ENCODE measurements around the gene PDIA3. TPM values are rescaled to one million over a fixed set of nuclear protein-coding genes. Genes with fewer than 3 reads are reported as not detected.
"Not testable (repeated sequence)": the region's sequence is repeated elsewhere in the genome, so short reads cannot be mapped to it uniquely, and the experiment has no call there.

The PDIA3 gene
- 100 to 1,000 TPM; 359 to 362 TPM for total RNA-seq

GRCh38 chr15:43746245-43746902 is at the start of gene PDIA3:
Gene PDIA3 (plus strand): TSS chr15:43746438. CDS start chr15:43746540, 102 bp downstream.
- CTCF ChIA-PET: not testable (repeated sequence)

GRCh38 chr15:43702174-43702573 is 44.1 kb upstream of the PDIA3 start:
- POLR2A ChIA-PET: no interaction called here
- CTCF ChIA-PET: no interaction called here

More at GRCh38 chr15:43746245-43746902, at the start of gene PDIA3:
- POLR2A ChIA-PET: interaction anchor here (1.2 to 1.9 kb wide), 2 partner anchors 22 to 30 kb away, joined by 3 to 5 read pairs; partner anchors contain the start of gene ELL3

GRCh38 chr15:43702701-43703424 is 43.4 kb upstream of the PDIA3 start:
- CTCF ChIA-PET: no interaction called here
- POLR2A ChIA-PET: no interaction called here

DNA sequence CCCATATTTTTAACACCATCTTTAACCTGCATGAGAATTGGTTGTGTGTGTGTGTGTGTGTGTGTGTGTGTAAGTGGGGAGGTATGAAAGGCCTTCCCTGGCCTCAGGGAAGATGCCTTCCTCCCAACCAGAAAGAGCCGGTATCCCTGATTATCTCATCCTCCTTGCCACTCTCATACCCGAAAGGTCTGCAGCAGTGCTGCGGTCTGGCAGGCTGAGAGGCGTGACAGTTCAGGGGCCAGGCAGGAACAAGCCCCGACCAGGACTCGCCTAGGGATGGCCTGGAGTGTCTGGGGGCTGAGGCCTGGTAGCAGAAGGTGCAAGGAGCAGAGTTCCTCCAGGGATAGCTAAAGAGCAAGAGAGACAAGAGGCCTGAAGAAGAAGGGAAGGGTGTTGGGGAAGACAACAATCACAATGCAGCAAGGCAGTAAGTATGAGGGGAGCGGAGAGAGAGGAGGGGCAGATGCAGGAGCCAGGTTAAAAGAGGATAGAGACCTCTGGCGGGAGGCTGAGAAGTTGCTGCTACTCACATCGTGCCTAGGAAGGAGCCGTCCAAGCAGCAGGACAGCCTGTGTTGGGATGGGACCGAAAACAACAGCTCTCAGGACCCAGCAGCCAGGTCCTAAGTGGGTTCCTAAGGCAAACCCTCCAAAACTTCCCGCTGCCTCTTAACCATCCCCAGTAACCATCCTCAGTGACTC is 35.7 kb upstream of the PDIA3 start:
- CTCF ChIA-PET, POLR2A ChIA-PET: not testable (repeated sequence)

GRCh38 chr15:43723151-43723550 is 23.1 kb upstream of the PDIA3 start:
- ChIA-PET CTCF (no interaction called here), POLR2A (no interaction called here)

- POLR2A ChIA-PET, CTCF ChIA-PET: not testable (repeated sequence)
Observed at GRCh38 chr15:43726306-43726705, 19.9 kb upstream of the PDIA3 start.

DNA sequence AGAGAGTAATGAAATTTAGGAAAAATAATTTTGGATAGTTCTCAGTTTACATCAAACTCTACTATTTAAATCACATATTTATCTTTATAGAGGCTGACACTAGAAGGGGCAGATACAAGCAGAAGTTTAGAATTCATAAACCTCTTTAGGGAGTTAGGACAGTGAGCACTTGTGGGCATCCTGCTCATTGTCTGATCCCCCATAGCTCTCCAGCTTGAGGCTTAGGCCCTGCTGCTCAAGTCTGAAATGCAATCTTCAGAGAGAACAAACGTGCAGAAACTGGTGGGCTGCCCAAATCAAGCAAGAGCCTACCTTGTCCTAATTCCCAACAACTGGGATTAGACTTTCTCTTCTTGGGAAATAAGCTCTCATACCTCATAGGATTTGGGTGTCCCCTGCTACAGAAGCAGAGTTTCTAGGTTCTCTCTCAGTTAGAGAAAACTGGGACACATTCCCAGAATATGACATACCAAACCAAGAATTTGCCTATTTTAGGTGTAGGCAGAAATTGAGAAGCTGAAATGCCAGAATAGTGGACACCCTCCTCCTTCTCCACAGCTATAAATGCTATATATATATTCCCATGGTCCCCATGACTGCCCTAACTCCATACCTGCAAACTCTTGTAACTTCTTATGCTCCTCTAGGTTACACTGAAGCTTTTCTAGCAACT is 18.0 kb upstream of the PDIA3 start:
- CTCF ChIA-PET: not testable (repeated sequence)
- POLR2A ChIA-PET: interaction anchor here (0.6 kb wide), 1 partner anchor 69 kb away, joined by 4 read pairs; no protein-coding TSS in a partner anchor

- CTCF ChIA-PET: no interaction called here
- POLR2A ChIA-PET: no interaction called here
Observed at GRCh38 chr15:43735416-43735815, 10.8 kb upstream of the PDIA3 start.

GRCh38 chr15:43746903-43747309 is 668 bp downstream of the PDIA3 start:
- POLR2A ChIA-PET: interaction anchor here (0.7 to 1.9 kb wide), 3 partner anchors 22 to 251 kb away, joined by 3 to 5 read pairs (median 4); partner anchors contain the start of gene ELL3
- CTCF ChIA-PET: not testable (repeated sequence)

DNA sequence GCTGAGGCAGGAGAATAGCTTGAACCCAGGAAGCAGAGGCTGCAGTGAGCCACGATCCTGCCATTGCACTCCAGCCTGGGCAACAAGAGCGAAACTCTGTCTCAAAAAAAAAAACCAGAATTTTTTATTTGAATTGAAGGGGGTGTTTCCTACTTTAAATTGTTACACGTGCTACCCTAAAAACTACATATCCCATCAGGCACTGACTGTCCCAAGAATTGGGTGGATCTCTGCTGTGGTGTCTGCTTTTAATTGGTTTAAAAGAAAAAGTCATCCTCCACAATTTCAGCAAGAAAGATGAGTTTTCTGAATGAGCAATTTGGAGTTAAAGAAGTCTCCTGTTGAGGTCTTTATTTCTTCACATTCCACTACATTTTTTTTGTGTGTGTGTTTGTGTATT is 2.1 kb downstream of the PDIA3 start:
- ChIA-PET CTCF (interaction anchor here (0.6 kb wide), 1 partner anchor 785 kb away, joined by 3 read pairs; no protein-coding TSS in a partner anchor), POLR2A (interaction anchor here (0.6 kb wide), 2 partner anchors 9 to 77 kb away, joined by 3 to 4 read pairs; no protein-coding TSS in a partner anchor)

DNA sequence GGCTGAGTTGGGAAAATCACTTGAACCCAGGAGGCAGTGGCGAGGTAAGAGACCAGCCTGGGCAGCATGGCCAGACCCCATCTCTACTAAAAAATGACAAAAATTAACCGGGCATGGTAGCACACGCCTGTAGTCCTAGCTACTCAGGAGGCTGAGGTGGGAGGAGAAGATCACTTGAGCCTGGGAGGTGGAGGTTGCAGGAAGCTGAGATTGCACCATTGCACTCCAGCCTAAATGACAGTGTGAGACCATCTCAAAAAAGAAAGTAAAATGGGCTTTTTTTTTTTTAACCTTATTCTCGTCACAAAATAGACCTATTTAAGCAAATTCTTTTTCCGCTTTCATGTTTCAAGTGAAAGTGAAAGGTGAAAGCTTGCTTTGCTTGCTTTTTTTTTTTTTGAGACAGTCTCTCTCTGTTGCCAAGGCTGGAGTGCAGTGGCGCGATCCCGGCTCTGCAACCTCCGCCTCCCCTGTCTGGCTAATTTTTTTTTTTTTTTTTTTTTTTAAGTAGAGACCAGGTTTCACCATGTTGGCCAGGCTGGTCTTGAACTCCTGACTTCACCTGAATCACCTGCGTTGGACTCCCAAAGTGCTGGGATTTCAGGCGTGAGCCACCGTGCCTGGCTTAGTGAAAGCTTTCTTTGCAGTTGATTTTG is 3.6 kb downstream of the PDIA3 start:
- ChIA-PET CTCF (interaction anchor here (0.7 to 0.8 kb wide), 5 partner anchors 27 to 929 kb away, joined by 3 to 4 read pairs (median 3); partner anchors contain the start of gene ELL3), POLR2A (interaction anchor here (0.6 to 1.2 kb wide), 4 partner anchors 27 to 88 kb away, joined by 4 to 7 read pairs (median 4); partner anchors contain the start of gene ELL3)

- ChIA-PET POLR2A (no interaction called here), CTCF (no interaction called here)
Observed at GRCh38 chr15:43751885-43752284, 5.6 kb downstream of the PDIA3 start.

DNA sequence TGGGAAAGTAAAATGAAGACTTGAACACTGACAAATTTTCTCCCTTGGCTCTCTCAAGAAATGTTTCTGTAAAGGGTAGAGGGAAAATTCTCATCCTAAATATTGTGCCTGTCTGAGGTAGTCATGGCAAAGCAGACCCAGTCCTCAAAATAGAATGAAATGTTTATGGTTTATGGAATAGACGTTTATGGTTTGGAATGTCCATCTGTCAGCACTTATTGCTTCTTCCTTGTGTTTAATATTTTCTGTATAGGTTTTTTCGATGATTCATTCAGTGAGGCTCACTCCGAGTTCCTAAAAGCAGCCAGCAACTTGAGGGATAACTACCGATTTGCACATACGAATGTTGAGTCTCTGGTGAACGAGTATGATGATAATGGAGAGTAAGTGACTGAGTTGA is 16.6 kb downstream of the PDIA3 start:
- CTCF ChIA-PET: no interaction called here
- POLR2A ChIA-PET: no interaction called here

DNA sequence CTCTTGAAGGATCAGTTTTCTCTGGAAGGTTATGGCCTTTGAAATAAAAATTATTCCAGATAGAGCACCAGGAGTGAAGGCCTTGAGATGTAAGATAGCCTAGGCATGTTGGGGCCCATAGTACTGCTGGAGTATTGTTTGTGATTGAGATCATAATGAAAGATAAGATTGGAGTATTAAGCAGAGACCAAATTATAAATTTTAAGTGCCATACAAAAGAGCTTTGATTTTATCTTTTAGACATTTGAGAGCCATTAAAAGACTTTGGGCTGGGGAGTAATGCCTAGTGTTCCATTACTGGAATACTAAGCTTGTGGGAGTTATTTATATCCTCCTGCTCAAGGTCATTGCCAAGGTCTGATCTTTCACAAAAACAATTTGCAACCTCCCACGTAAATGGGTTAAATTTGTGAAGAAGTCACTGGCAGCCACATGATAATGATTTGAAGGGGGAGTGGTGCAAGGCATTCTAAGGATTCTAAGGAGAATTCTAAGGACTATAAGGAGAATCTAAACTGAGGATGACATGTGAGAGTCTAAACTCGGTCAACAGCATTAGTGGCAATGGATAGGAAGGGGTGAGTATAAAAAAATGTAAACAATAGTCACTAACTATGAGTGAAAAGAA is 17.7 kb downstream of the PDIA3 start:
- ChIA-PET POLR2A (no interaction called here), CTCF (no interaction called here)

GRCh38 chr15:43769584-43770228 is 23.5 kb downstream of the PDIA3 start:
- CTCF ChIA-PET: interaction anchor here (0.5 to 1.3 kb wide), 6 partner anchors 12 to 99 kb away, joined by 3 to 8 read pairs (median 3); no protein-coding TSS in a partner anchor
- POLR2A ChIA-PET: interaction anchor here (0.6 kb wide), 1 partner anchor 46 kb away, joined by 4 read pairs; no protein-coding TSS in a partner anchor

- POLR2A ChIA-PET: no interaction called here
- CTCF ChIA-PET: no interaction called here
Observed at GRCh38 chr15:43771816-43772215, 25.6 kb downstream of the PDIA3 start.

DNA sequence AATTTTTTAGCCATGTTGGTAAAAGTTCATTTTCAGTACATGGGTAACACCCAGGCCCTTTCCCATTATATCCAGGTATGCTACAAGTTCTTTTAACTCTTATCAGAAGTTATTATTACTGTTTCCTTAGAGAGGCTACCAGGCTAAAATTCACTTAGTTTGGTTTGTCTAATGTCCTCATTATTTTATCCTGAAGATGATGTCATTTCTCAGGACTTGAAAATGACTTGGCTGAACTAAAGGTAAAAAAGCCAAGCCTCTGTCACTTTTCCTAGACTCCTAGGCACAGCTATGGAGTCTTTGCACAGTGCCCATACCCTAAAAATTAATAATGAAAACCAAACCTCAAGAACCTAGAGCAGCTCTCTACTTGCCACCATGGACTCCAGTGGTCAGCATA is 26.4 kb downstream of the PDIA3 start:
- ChIA-PET POLR2A (no interaction called here), CTCF (no interaction called here)

DNA sequence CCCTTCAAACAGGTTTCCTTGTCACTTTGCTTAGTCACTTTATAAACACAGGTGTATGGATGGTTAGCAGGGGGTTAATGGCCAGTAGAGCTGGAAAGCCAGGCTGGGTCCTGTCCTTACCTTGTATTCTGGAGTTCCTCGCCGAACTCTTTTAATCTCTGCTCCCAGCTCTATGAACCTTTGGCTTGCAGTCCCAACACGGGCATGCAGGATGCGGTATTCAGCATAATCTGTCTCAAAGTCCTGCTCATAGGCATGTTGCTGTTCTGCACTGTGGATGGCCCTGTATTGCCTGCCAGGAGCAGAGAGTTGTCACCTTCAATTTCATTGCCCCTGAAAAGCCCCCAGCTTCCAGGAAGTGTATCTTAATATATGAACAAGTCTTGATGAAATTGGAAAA is 27.8 kb downstream of the PDIA3 start:
- POLR2A ChIA-PET: no interaction called here

More for the DNA sequence above, 27.8 kb downstream of the PDIA3 start:
- CTCF ChIA-PET: no interaction called here
